Activated CD4-positive, alpha-beta T cell treated with anti-CD3 and anti-CD28 coated beads for 4 hours (primary cell): ENCODE results near the gene ZKSCAN3.
"Not testable (repeated sequence)": the region's sequence is repeated elsewhere in the genome, so short reads cannot be mapped to it uniquely, and the experiment has no call there.

Experiments used
- DNase-seq, 2 donors: peaks; one replicate each; pipeline ENCODE4 v3.0.0-alpha.2; 2020

Gene ZKSCAN3

GRCh38 chr6:28349892-28350737 lies at the start of gene ZKSCAN3:
Gene ZKSCAN3 (plus strand): TSS chr6:28349947. CDS start chr6:28359587, 9,640 bp downstream.
- peak; percentile 76 to 80 for DNase-seq

GRCh38 chr6:28303570-28303969 lies 46.2 kb upstream of the ZKSCAN3 start:
- DNase-seq: peak in 1 of 2 donors; percentile 8

- not testable (repeated sequence) for DNase-seq
These were observed 43.4 kb upstream of the ZKSCAN3 start for GRCh38 chr6:28306363-28306762.

- no peak for DNase-seq
These were observed 38.5 kb upstream of the ZKSCAN3 start for GRCh38 chr6:28311139-28311823.

GRCh38 chr6:28312939-28313338 lies 36.8 kb upstream of the ZKSCAN3 start:
- no peak for DNase-seq

- no peak for DNase-seq
These were observed 34.1 kb upstream of the ZKSCAN3 start for GRCh38 chr6:28315628-28316027.

- not testable (repeated sequence) for DNase-seq
These were observed 31.9 kb upstream of the ZKSCAN3 start for GRCh38 chr6:28317866-28318265.

- no peak for DNase-seq
These were observed 27.1 kb upstream of the ZKSCAN3 start for GRCh38 chr6:28322661-28323060.

GRCh38 chr6:28323813-28324424 lies 25.8 kb upstream of the ZKSCAN3 start:
- DNase-seq: no peak

GRCh38 chr6:28326371-28326948 lies 23.3 kb upstream of the ZKSCAN3 start:
- no peak for DNase-seq

- DNase-seq: no peak
These were observed 19.7 kb upstream of the ZKSCAN3 start for GRCh38 chr6:28330041-28330440.

- no peak for DNase-seq
These were observed 16.7 kb upstream of the ZKSCAN3 start for GRCh38 chr6:28333047-28333446.

GRCh38 chr6:28333599-28334018 lies 16.1 kb upstream of the ZKSCAN3 start:
- no peak for DNase-seq

- DNase-seq: no peak
These were observed 15.3 kb upstream of the ZKSCAN3 start for GRCh38 chr6:28334286-28335039.

- peak in 1 of 2 donors; percentile 5 for DNase-seq
These were observed 14.6 kb upstream of the ZKSCAN3 start for GRCh38 chr6:28335040-28335563.

GRCh38 chr6:28335564-28336283 lies 14.0 kb upstream of the ZKSCAN3 start, which contains the start of gene ZSCAN31:
Gene ZSCAN31 (minus strand): TSS chr6:28336148. CDS start chr6:28329683, 6,465 bp downstream.
- peak; percentile 80 to 83 for DNase-seq

GRCh38 chr6:28336284-28337120 lies 13.2 kb upstream of the ZKSCAN3 start:
- DNase-seq: peak; percentile 15 to 21

GRCh38 chr6:28337121-28337520 lies 12.6 kb upstream of the ZKSCAN3 start:
- DNase-seq: no peak

- no peak for DNase-seq
These were observed 9.2 kb upstream of the ZKSCAN3 start for GRCh38 chr6:28340310-28341095.
